Keratinocyte (primary cell): Measurements from ENCODE around the gene ACBD5. TPM values are rescaled to one million over a fixed set of nuclear protein-coding genes. Genes with fewer than 3 reads are reported as not detected.

ENCODE experiments used
- DNase-seq: peaks from one replicate; pipeline ENCODE4 v3.0.0-alpha.2; 2011; ENCODE audit warnings: low read depth, missing footprints, low spot score
- FAIRE-seq: peaks from 2 replicates; lab custom pipeline; 2011; peaks lifted over from hg19 to GRCh38; lab: Jason Lieb, UNC
- H2AFZ ChIP-seq: 2 replicates; pipeline ENCODE4 v1.6.0; 2012; ENCODE audit warnings: low read length, control low read depth, inconsistent platforms; ENCODE audit not compliant: control insufficient read depth
- H3K27ac ChIP-seq: 2 replicates; pipeline ENCODE4 v1.5.1; 2011; ENCODE audit warnings: low read length; ENCODE audit not compliant: control insufficient read depth, insufficient read depth
- H3K27me3 ChIP-seq: 3 replicates; pipeline ENCODE4 v1.6.0; 2011; ENCODE audit warnings: low read length; ENCODE audit not compliant: control insufficient read depth, insufficient read depth; ENCODE audit errors: extremely low read depth
- H3K36me3 ChIP-seq, 2 experiments: 2 replicates in 1 of 2; 3 replicates in 1 of 2; pipeline ENCODE4 v1.5.1; 2011; ENCODE audit warnings: low read length in 2 of 2, mild to moderate bottlenecking in 1 of 2; ENCODE audit not compliant: control insufficient read depth in 2 of 2, insufficient read depth in 2 of 2; ENCODE audit errors: extremely low read depth in 1 of 2
- H3K4me1 ChIP-seq: 3 replicates; pipeline ENCODE4 v1.5.1; 2011; ENCODE audit warnings: low read length; ENCODE audit not compliant: control insufficient read depth, insufficient read depth; ENCODE audit errors: extremely low read depth
- H3K4me2 ChIP-seq: 3 replicates; pipeline ENCODE4 v1.6.0; 2011; ENCODE audit warnings: low read depth, low read length; ENCODE audit not compliant: control insufficient read depth, insufficient read depth; ENCODE audit errors: extremely low read depth
- H3K4me3 ChIP-seq, 3 experiments: fragments of 200-600 bp in 1 of 3; sonication (generic) in 1 of 3; 2 replicates in 2 of 3; 3 replicates in 1 of 3; pipeline ENCODE4 v1.5.1; 2011 to 2016; ENCODE audit warnings: low read length in 3 of 3, mild to moderate bottlenecking in 3 of 3, control low read depth in 2 of 3, inconsistent platforms in 1 of 3, low read depth in 1 of 3, mixed read lengths in 1 of 3, mixed run types in 1 of 3, moderate library complexity in 1 of 3; ENCODE audit not compliant: control insufficient read depth in 2 of 3, insufficient read depth in 2 of 3; ENCODE audit errors: extremely low read depth in 1 of 3
- H3K79me2 ChIP-seq: 2 replicates; pipeline ENCODE4 v1.6.0; 2012; ENCODE audit warnings: low read length; ENCODE audit not compliant: control insufficient read depth, insufficient read depth
- H3K9ac ChIP-seq: 3 replicates; pipeline ENCODE4 v1.6.0; 2011; ENCODE audit warnings: low read length; ENCODE audit not compliant: control insufficient read depth, insufficient read depth; ENCODE audit errors: extremely low read depth
- H3K9me1 ChIP-seq: 3 replicates; pipeline ENCODE4 v1.6.0; 2011; ENCODE audit warnings: low read length; ENCODE audit not compliant: control insufficient read depth, insufficient read depth; ENCODE audit errors: extremely low read depth
- H3K9me3 ChIP-seq: 2 replicates; pipeline ENCODE4 v1.5.1; 2012; ENCODE audit warnings: low read depth, low read length; ENCODE audit not compliant: control insufficient read depth
- H4K20me1 ChIP-seq: 3 replicates; pipeline ENCODE4 v1.6.0; 2011; ENCODE audit warnings: low read length; ENCODE audit not compliant: control insufficient read depth, insufficient read depth; ENCODE audit errors: extremely low read depth
- EZH2 ChIP-seq: IDR thresholded peaks from one replicate; pipeline ENCODE4 v1.6.1; 2012; ENCODE audit warnings: inconsistent platforms, mild to moderate bottlenecking, low read length, moderate library complexity
- dilution Hi-C: fragments of 300-500 bp; cut with MboI; formaldehyde crosslinking; loops from one replicate; pipeline ENCODE4 v1.7.0; 2020; ENCODE audit warnings: low sequenced_read_pairs; ENCODE audit not compliant: extremely low pct_ligation_motif_present
- polyA plus RNA-seq, 5 experiments: library from polyadenylated mRNA; depleted of rRNA in 3 of 5; stranded (reverse) in 3 of 5; stranded (forward) in 1 of 5; unstranded in 1 of 5; fragments of >200 nt; gene quantifications; 1 replicate in 1 of 5; 2 replicates in 3 of 5; 3 replicates in 1 of 5; pipeline versions ENCODE4 v1.2.1 to v1.2.3, GENCODE V29; 2011 to 2012; ENCODE audit warnings: missing spikeins in 2 of 5, low read depth in 1 of 5, low replicate concordance in 1 of 5
- TF ChIP-seq, protein P1 (sequence below), 3 experiments: IDR thresholded peaks in 1 of 3; conservative IDR thresholded peaks in 1 of 3; optimal IDR thresholded peaks in 1 of 3; 2 replicates in 2 of 3; 3 replicates in 1 of 3; pipeline versions ENCODE3 to v1.5.1; 2011; ENCODE audit warnings: low read length in 3 of 3, mild to moderate bottlenecking in 3 of 3, moderate library complexity in 2 of 3, control low read depth in 1 of 3, inconsistent platforms in 1 of 3; ENCODE audit not compliant: insufficient read depth in 2 of 3; ENCODE audit errors: extremely low read depth in 1 of 3

The ACBD5 gene
- polyA plus RNA-seq, 1 donor (not counting 4 experiments of a cell fraction or from before 2014, with no cell fraction given), result 11.7 TPM

GRCh38 chr10:27169849-27170248 is 70.7 kb downstream of the ACBD5 start:
- Histone ChIP-seq H3K27me3 (no peaks in the 10 kb centered on the region), H3K4me1 (no peaks in the 10 kb centered on the region), H3K9me1 (no peaks in the 10 kb centered on the region), H3K4me2 (no peak overlapping the region), H3K27ac (no peak overlapping the region), H3K79me2 (no peaks in the 10 kb centered on the region), H3K4me3 (no peak overlapping the region), H3K36me3 (peaks cover 9 to 11% of the 10 kb centered on the region in 2 experiments), H3K9me3 (no peaks in the 10 kb centered on the region), H2AFZ (no peak overlapping the region), H3K9ac (no peak overlapping the region), H4K20me1 (no peaks in the 10 kb centered on the region)
- no peak for TF ChIP-seq EZH2
- TF ChIP-seq, protein P1, sequence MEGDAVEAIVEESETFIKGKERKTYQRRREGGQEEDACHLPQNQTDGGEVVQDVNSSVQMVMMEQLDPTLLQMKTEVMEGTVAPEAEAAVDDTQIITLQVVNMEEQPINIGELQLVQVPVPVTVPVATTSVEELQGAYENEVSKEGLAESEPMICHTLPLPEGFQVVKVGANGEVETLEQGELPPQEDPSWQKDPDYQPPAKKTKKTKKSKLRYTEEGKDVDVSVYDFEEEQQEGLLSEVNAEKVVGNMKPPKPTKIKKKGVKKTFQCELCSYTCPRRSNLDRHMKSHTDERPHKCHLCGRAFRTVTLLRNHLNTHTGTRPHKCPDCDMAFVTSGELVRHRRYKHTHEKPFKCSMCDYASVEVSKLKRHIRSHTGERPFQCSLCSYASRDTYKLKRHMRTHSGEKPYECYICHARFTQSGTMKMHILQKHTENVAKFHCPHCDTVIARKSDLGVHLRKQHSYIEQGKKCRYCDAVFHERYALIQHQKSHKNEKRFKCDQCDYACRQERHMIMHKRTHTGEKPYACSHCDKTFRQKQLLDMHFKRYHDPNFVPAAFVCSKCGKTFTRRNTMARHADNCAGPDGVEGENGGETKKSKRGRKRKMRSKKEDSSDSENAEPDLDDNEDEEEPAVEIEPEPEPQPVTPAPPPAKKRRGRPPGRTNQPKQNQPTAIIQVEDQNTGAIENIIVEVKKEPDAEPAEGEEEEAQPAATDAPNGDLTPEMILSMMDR (optimal IDR thresholded peaks at IDR 0.05 in 1 of 3, IDR thresholded peaks at IDR 0.05 in 1 of 3, conservative IDR thresholded peaks at IDR 0.05 in 1 of 3; ENCODE audit: extremely low read depth in 1 of 3, insufficient read depth in 2 of 3, low read length in 3 of 3), result no peak
- no peak for DNase-seq
- FAIRE-seq, result no peak
- dilution Hi-C loops, result no loop called here

GRCh38 chr10:27158421-27158820 is 82.2 kb downstream of the ACBD5 start:
- TF ChIP-seq EZH2, result no peak
- TF ChIP-seq, protein P1 (optimal IDR thresholded peaks at IDR 0.05 in 1 of 3, IDR thresholded peaks at IDR 0.05 in 1 of 3, conservative IDR thresholded peaks at IDR 0.05 in 1 of 3; ENCODE audit: extremely low read depth in 1 of 3, insufficient read depth in 2 of 3, low read length in 3 of 3), result no peak

More at GRCh38 chr10:27158421-27158820, 82.2 kb downstream of the ACBD5 start:
- H3K9me1 ChIP-seq, result no peaks in the 10 kb centered on the region
- H4K20me1 ChIP-seq, result no peaks in the 10 kb centered on the region
- peak overlapping the region; percentile 6 for H3K27ac ChIP-seq
- peaks cover 2 to 8% of the 10 kb centered on the region in 2 experiments for H3K36me3 ChIP-seq
- no peak overlapping the region for H3K9ac ChIP-seq
- no peaks in the 10 kb centered on the region for H3K27me3 ChIP-seq
- peaks cover 7% of the 10 kb centered on the region for H3K4me1 ChIP-seq
- no peaks in the 10 kb centered on the region for H3K9me3 ChIP-seq
- H2AFZ ChIP-seq, result no peak overlapping the region
- no peak overlapping the region for H3K4me3 ChIP-seq
- DNase-seq (no peak), FAIRE-seq (no peak)
- peaks cover 36% of the 10 kb centered on the region for H3K79me2 ChIP-seq
- dilution Hi-C loops, result no loop called here
- no peak overlapping the region for H3K4me2 ChIP-seq
